PC-3 (cell line): ENCODE results near the gene LHX5. TPM values are rescaled to one million over a fixed set of nuclear protein-coding genes. Genes with fewer than 3 reads are reported as not detected.

Experiments
- ATAC-seq: fragments of 200-7000 bp; cut with Tn5 transposase; 2 replicates; pipeline ENCODE4 v1.9.1; 2020; ENCODE audit warnings: mild to moderate bottlenecking, moderate library complexity
- BruUV-seq: library from RNA; stranded (reverse); fragments of 400-500 nt; replicated peaks from 2 replicates; lab custom pipeline; 2021; lab: Mats Ljungman, UMichigan
- CTCF ChIA-PET: fragments of 300-600 bp; sonication (Branson Sonifier 250); formaldehyde crosslinking; loops from one replicate; lab custom pipeline; 2022; ENCODE audit warnings: antibody characterized with exemption; lab: Charles Lee
- POLR2A ChIA-PET: fragments of 300-600 bp; sonication (Branson Sonifier 250); formaldehyde crosslinking; loops from one replicate; lab custom pipeline; 2022; ENCODE audit warnings: antibody characterized with exemption; ENCODE audit not compliant: unreplicated experiment; lab: Charles Lee
- DNase-seq: peaks from one replicate; pipeline ENCODE4 v3.0.0-alpha.2; 2015
- H2AFZ ChIP-seq: fragments of 300-600 bp; sonication (generic); 2 replicates; pipeline ENCODE4 v1.6.0; 2016; ENCODE audit warnings: antibody characterized with exemption, low read length
- H3F3A ChIP-seq: fragments of 300-600 bp; sonication (generic); one replicate; pipeline ENCODE4 v1.6.0; 2017; ENCODE audit warnings: antibody characterized with exemption, low read length, control low read depth, mild to moderate bottlenecking; ENCODE audit not compliant: unreplicated experiment
- H3K27ac ChIP-seq: fragments of 300-600 bp; sonication (generic); 2 replicates; pipeline ENCODE4 v1.5.1; 2016; ENCODE audit warnings: mild to moderate bottlenecking, low read length
- H3K27me3 ChIP-seq: fragments of 300-600 bp; sonication (generic); 2 replicates; pipeline ENCODE4 v1.6.1; 2016; ENCODE audit warnings: low read length, mixed read lengths
- H3K36me3 ChIP-seq: fragments of 300-600 bp; sonication (generic); 2 replicates; pipeline ENCODE4 v1.6.1; 2016; ENCODE audit warnings: low read depth, mixed run types, low read length, mixed read lengths
- H3K4me1 ChIP-seq: fragments of 300-600 bp; sonication (generic); 2 replicates; pipeline ENCODE4 v1.5.1; 2016; ENCODE audit warnings: low read length; ENCODE audit not compliant: insufficient read depth
- H3K4me2 ChIP-seq: fragments of 300-600 bp; sonication (generic); 2 replicates; pipeline ENCODE4 v1.6.0; 2016; ENCODE audit warnings: low read length
- H3K4me3 ChIP-seq: fragments of 300-600 bp; sonication (generic); 2 replicates; pipeline ENCODE4 v1.5.1; 2016; ENCODE audit warnings: mild to moderate bottlenecking, low read length, mixed read lengths
- H3K79me2 ChIP-seq: fragments of 300-600 bp; sonication (generic); 2 replicates; pipeline ENCODE4 v1.6.1; 2017; ENCODE audit warnings: low read length, mixed read lengths
- H3K9ac ChIP-seq: fragments of 300-600 bp; sonication (generic); 2 replicates; pipeline ENCODE4 v1.6.0; 2016; ENCODE audit warnings: mild to moderate bottlenecking, low read length
- H3K9me2 ChIP-seq: fragments of 300-600 bp; sonication (generic); replicated peaks from 2 replicates; pipeline ENCODE4 v1.6.1; 2016; ENCODE audit warnings: mixed run types, low read length, mixed read lengths
- H3K9me3 ChIP-seq: fragments of 300-600 bp; sonication (generic); 2 replicates; pipeline ENCODE4 v1.6.1; 2016; ENCODE audit warnings: low read length, mixed read lengths
- H4K20me1 ChIP-seq: fragments of 300-600 bp; sonication (generic); 2 replicates; pipeline ENCODE4 v1.6.1; 2016; ENCODE audit warnings: low read length, mixed read lengths
- CTCF ChIP-seq: fragments of 300-600 bp; sonication (generic); conservative IDR thresholded peaks from 2 replicates; pipeline ENCODE4 v1.5.1; 2017; ENCODE audit warnings: antibody characterized with exemption, low read depth, mild to moderate bottlenecking, low read length
- EZH2 ChIP-seq: fragments of 300-600 bp; sonication (generic); IDR thresholded peaks from one replicate; pipeline ENCODE4 v1.6.1; 2017; ENCODE audit warnings: antibody characterized with exemption, mild to moderate bottlenecking, low read length; ENCODE audit not compliant: unreplicated experiment
- EZH2phosphoT487 ChIP-seq: fragments of 300-600 bp; sonication (generic); IDR thresholded peaks from 2 replicates; pipeline ENCODE4 v1.6.1; 2018; ENCODE audit warnings: mild to moderate bottlenecking, antibody characterized with exemption, low read length, borderline replicate concordance
- intact Hi-C: fragments of 100-400 bp; cut with micrococcal nuclease; formaldehyde crosslinking; loops from 2 replicates; pipeline ENCODE4 v1.9.0; 2023
- total RNA-seq: library from RNA; depleted of rRNA; stranded (reverse); fragments of >200 nt; gene quantifications from 2 replicates; pipeline ENCODE4 v1.2.3, GENCODE V29; 2014

LHX5 gene
- total RNA-seq, 1 experiment from 2014 or later = 0.26 TPM

- no peak overlapping the region for H3K27ac ChIP-seq
- H3K9ac ChIP-seq = no peak overlapping the region
- no peak for DNase-seq
- no peak overlapping the region for H3K4me3 ChIP-seq
- no peak for TF ChIP-seq EZH2
- no peak for TF ChIP-seq CTCF
- TF ChIP-seq EZH2phosphoT487 = no peak
- ChIA-PET CTCF (no interaction called here), POLR2A (no interaction called here)
- H3K27me3 ChIP-seq = no peaks in the 10 kb centered on the region
- no peaks in the 10 kb centered on the region for H3K36me3 ChIP-seq
- H4K20me1 ChIP-seq = no peaks in the 10 kb centered on the region
- no peaks in the 10 kb centered on the region for H3F3A ChIP-seq
- no peak for ATAC-seq
- H3K9me3 ChIP-seq = no peaks in the 10 kb centered on the region
- H3K4me2 ChIP-seq = no peak overlapping the region
- no TSS peak for BruUV-seq
- H3K4me1 ChIP-seq = peaks cover 22% of the 10 kb centered on the region
- no peak overlapping the region for H2AFZ ChIP-seq
- intact Hi-C loops = loop anchor here (5.0 kb wide), 1 partner anchor 229 kb away; no protein-coding TSS in a partner anchor
- H3K9me2 ChIP-seq = no peaks in the 10 kb centered on the region
- peaks cover 15% of the 10 kb centered on the region for H3K79me2 ChIP-seq
These were observed 50.6 kb downstream of the LHX5 start for GRCh38 chr12:113420996-113421595.

GRCh38 chr12:113418213-113418879 is 53.3 kb downstream of the LHX5 start:
- TF ChIP-seq CTCF = no peak
- no peak for TF ChIP-seq EZH2
- no peak for TF ChIP-seq EZH2phosphoT487
- peaks cover 19% of the 10 kb centered on the region for H3K4me1 ChIP-seq
- H3F3A ChIP-seq = no peaks in the 10 kb centered on the region
- H2AFZ ChIP-seq = no peak overlapping the region
- no peak overlapping the region for H3K9ac ChIP-seq
- POLR2A ChIA-PET = no interaction called here
- no peaks in the 10 kb centered on the region for H3K36me3 ChIP-seq
- no TSS peak for BruUV-seq
- CTCF ChIA-PET = no interaction called here
- no peaks in the 10 kb centered on the region for H3K27me3 ChIP-seq
- H3K4me2 ChIP-seq = no peak overlapping the region
- no peak overlapping the region for H3K27ac ChIP-seq
- H3K4me3 ChIP-seq = no peak overlapping the region
- intact Hi-C loops = no loop called here
- no peaks in the 10 kb centered on the region for H3K9me3 ChIP-seq
- no peaks in the 10 kb centered on the region for H3K9me2 ChIP-seq
- DNase-seq = no peak
- no peaks in the 10 kb centered on the region for H4K20me1 ChIP-seq
- ATAC-seq = no peak
- peaks cover 11% of the 10 kb centered on the region for H3K79me2 ChIP-seq
